SK-N-SH treated with all-trans-retinoic acid at 6 μM for 48 hours (cell line): ENCODE data around the gene TLE4.

Experiments
- ATAC-seq: fragments of 200-7000 bp; cut with Tn5 transposase; 3 replicates; pipeline ENCODE4 v1.9.1; 2020; ENCODE audit warnings: mild to moderate bottlenecking, moderate library complexity
- ARNTL ChIP-seq: fragments of 450-650 bp; formaldehyde crosslinking; IDR thresholded peaks from 2 replicates; pipeline ENCODE4 v1.5.0; 2020; ENCODE audit warnings: low read depth, mild to moderate bottlenecking, moderate library complexity, borderline replicate concordance
- BACH2 ChIP-seq: fragments of 250-450 bp; sonication (Bioruptor Pico); IDR thresholded peaks from 2 replicates; pipeline ENCODE4 v1.9.0; 2021; ENCODE audit warnings: mild to moderate bottlenecking, borderline replicate concordance
- CREB5 ChIP-seq: fragments of 250-450 bp; sonication (Bioruptor Pico); IDR thresholded peaks from 2 replicates; pipeline ENCODE4 v1.5.1; 2020; ENCODE audit warnings: low read depth, mild to moderate bottlenecking, moderate library complexity
- CSDC2 ChIP-seq: fragments of 250-450 bp; sonication (Bioruptor Pico); IDR thresholded peaks from 2 replicates; pipeline ENCODE4 v1.5.0; 2020; ENCODE audit warnings: mild to moderate bottlenecking, moderate library complexity
- ESRRG ChIP-seq: fragments of 250-450 bp; sonication (Bioruptor Pico); IDR thresholded peaks from 2 replicates; pipeline ENCODE4 v1.6.1; 2021; ENCODE audit warnings: mild to moderate bottlenecking
- GLIS3 ChIP-seq: fragments of 250-450 bp; sonication (Bioruptor Pico); IDR thresholded peaks from 2 replicates; pipeline ENCODE4 v1.5.0; 2020; ENCODE audit warnings: mild to moderate bottlenecking, moderate library complexity
- ISL1 ChIP-seq: fragments of 250-450 bp; sonication (Bioruptor Pico); IDR thresholded peaks from 2 replicates; pipeline ENCODE4 v2.1.2; 2022; ENCODE audit warnings: mild to moderate bottlenecking, moderate library complexity
- OSR1 ChIP-seq: fragments of 250-450 bp; sonication (Bioruptor Pico); IDR thresholded peaks from 2 replicates; pipeline ENCODE4 v1.8.0; 2022; ENCODE audit warnings: moderate library complexity, mild to moderate bottlenecking, inconsistent platforms
- PATZ1 ChIP-seq: fragments of 250-450 bp; sonication (Bioruptor Pico); IDR thresholded peaks from 2 replicates; pipeline ENCODE4 v1.8.0; 2020; ENCODE audit warnings: mild to moderate bottlenecking, moderate library complexity, borderline replicate concordance
- POU6F1 ChIP-seq: fragments of 250-450 bp; sonication (Bioruptor Pico); IDR thresholded peaks from 2 replicates; pipeline ENCODE4 v1.8.0; 2021; ENCODE audit warnings: low read depth, mild to moderate bottlenecking, moderate library complexity, borderline replicate concordance
- PPARA ChIP-seq: fragments of 250-450 bp; sonication (Bioruptor Pico); IDR thresholded peaks from 2 replicates; pipeline ENCODE4 v1.5.0; 2020; ENCODE audit warnings: mild to moderate bottlenecking, borderline replicate concordance
- RARB ChIP-seq: fragments of 250-450 bp; sonication (Bioruptor Pico); IDR thresholded peaks from 2 replicates; pipeline ENCODE4 v1.8.0; 2021; ENCODE audit warnings: mild to moderate bottlenecking, moderate library complexity
- SNAI2 ChIP-seq: fragments of 250-450 bp; sonication (Bioruptor Pico); IDR thresholded peaks from 2 replicates; pipeline ENCODE4 v1.5.0; 2020; ENCODE audit warnings: mild to moderate bottlenecking, moderate library complexity
- TCF4 ChIP-seq: fragments of 250-450 bp; sonication (Bioruptor Pico); IDR thresholded peaks from 2 replicates; pipeline ENCODE4 v1.8.0; 2021; ENCODE audit warnings: mild to moderate bottlenecking, moderate library complexity, borderline replicate concordance
- TOX ChIP-seq: fragments of 250-450 bp; sonication (Bioruptor Pico); IDR thresholded peaks from 2 replicates; pipeline ENCODE4 v1.8.0; 2021; ENCODE audit warnings: mild to moderate bottlenecking, moderate library complexity, borderline replicate concordance
- TSHZ2 ChIP-seq: fragments of 250-450 bp; sonication (Bioruptor Pico); IDR thresholded peaks from 2 replicates; pipeline ENCODE4 v1.5.0; 2020; ENCODE audit warnings: mild to moderate bottlenecking, moderate library complexity
- ZC3H10 ChIP-seq: fragments of 250-450 bp; sonication (Bioruptor Pico); IDR thresholded peaks from 2 replicates; pipeline ENCODE4 v1.5.1; 2021; ENCODE audit warnings: mild to moderate bottlenecking, moderate library complexity
- ZFP30 ChIP-seq: fragments of 450-650 bp; formaldehyde crosslinking; IDR thresholded peaks from 2 replicates; pipeline ENCODE4 v1.5.0; 2022; ENCODE audit warnings: mild to moderate bottlenecking, moderate library complexity
- ZNF565 ChIP-seq: fragments of 450-650 bp; formaldehyde crosslinking; conservative IDR thresholded peaks from 2 replicates; pipeline ENCODE4 v1.5.0; 2020; ENCODE audit warnings: low read depth, mild to moderate bottlenecking, moderate library complexity
- ZNF70 ChIP-seq: fragments of 450-650 bp; formaldehyde crosslinking; IDR thresholded peaks from 2 replicates; pipeline ENCODE4 v1.5.0; 2020; ENCODE audit warnings: mild to moderate bottlenecking, moderate library complexity
- ZNF8 ChIP-seq: fragments of 450-650 bp; formaldehyde crosslinking; IDR thresholded peaks from 2 replicates; pipeline ENCODE4 v1.5.0; 2020; ENCODE audit warnings: mild to moderate bottlenecking, moderate library complexity

Gene TLE4

GRCh38 chr9:79744521-79744920 lies 172.8 kb downstream of the TLE4 start:
- no peak for ATAC-seq
- TF ChIP-seq OSR1 (CRISPR knock-in tag): no peak
- TF ChIP-seq ESRRG: no peak
- TF ChIP-seq ISL1 (CRISPR knock-in tag): no peak
- TF ChIP-seq PPARA (CRISPR knock-in tag): no peak
- TF ChIP-seq SNAI2 (CRISPR knock-in tag): no peak
- no peak for TF ChIP-seq PATZ1 (CRISPR knock-in tag)
- TF ChIP-seq ZNF70 (CRISPR knock-in tag): no peak
- no peak for TF ChIP-seq ZFP30 (CRISPR knock-in tag)
- TF ChIP-seq TSHZ2 (CRISPR knock-in tag): no peak
- no peak for TF ChIP-seq POU6F1 (CRISPR knock-in tag)
- no peak for TF ChIP-seq GLIS3 (CRISPR knock-in tag)
- TF ChIP-seq BACH2: no peak
- no peak for TF ChIP-seq ZC3H10 (CRISPR knock-in tag)
- TF ChIP-seq CSDC2: no peak
- no peak for TF ChIP-seq TCF4 (CRISPR knock-in tag)
- TF ChIP-seq ZNF565 (CRISPR knock-in tag): no peak
- no peak for TF ChIP-seq ARNTL (CRISPR knock-in tag)
- TF ChIP-seq ZNF8 (CRISPR knock-in tag): no peak
- TF ChIP-seq CREB5 (CRISPR knock-in tag): no peak

GRCh38 chr9:79745752-79746336 lies 174.1 kb downstream of the TLE4 start:
- no peak for ATAC-seq
- TF ChIP-seq RARB (CRISPR knock-in tag): no peak
- no peak for TF ChIP-seq PATZ1 (CRISPR knock-in tag)
- TF ChIP-seq CSDC2: no peak
- no peak for TF ChIP-seq TOX (CRISPR knock-in tag)
- no peak for TF ChIP-seq TSHZ2 (CRISPR knock-in tag)
- no peak for TF ChIP-seq ZNF8 (CRISPR knock-in tag)
- TF ChIP-seq ARNTL (CRISPR knock-in tag): no peak
- no peak for TF ChIP-seq OSR1 (CRISPR knock-in tag)
- no peak for TF ChIP-seq BACH2
- TF ChIP-seq POU6F1 (CRISPR knock-in tag): no peak
- TF ChIP-seq ISL1 (CRISPR knock-in tag): no peak
- TF ChIP-seq PPARA (CRISPR knock-in tag): no peak
- no peak for TF ChIP-seq ZNF565 (CRISPR knock-in tag)
- TF ChIP-seq CREB5 (CRISPR knock-in tag): no peak
- no peak for TF ChIP-seq ZC3H10 (CRISPR knock-in tag)
- TF ChIP-seq SNAI2 (CRISPR knock-in tag): no peak
